ENCODE data around the gene CARM1.

Gene CARM1

DNA sequence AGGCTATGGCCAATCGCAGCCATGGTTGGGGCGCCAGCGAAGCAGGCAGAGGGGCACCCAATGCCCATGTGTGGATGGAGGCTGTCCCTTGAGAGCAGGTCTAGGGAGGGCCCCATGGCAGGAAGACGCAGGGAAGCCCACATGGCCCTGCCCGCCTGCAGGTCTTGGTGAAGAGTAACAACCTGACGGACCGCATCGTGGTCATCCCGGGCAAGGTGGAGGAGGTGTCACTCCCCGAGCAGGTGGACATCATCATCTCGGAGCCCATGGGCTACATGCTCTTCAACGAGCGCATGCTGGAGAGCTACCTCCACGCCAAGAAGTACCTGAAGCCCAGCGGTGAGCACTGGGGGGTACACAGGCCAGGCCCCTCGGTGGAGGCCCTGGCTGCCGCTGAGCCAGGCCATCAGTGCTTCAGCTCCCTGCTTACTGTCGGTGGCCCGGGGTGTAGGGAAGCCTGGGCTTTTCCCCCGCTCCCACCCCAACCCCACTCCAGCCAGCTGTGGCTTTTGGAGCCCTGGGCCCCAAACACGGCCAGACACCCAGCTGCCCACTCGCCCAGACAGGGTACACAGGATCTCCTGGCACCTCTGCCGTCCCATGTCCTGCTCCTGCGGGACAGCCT, 42.5 kb downstream of the CARM1 start:
- no peak for DNase-seq
- TF ChIP-seq, protein P1, sequence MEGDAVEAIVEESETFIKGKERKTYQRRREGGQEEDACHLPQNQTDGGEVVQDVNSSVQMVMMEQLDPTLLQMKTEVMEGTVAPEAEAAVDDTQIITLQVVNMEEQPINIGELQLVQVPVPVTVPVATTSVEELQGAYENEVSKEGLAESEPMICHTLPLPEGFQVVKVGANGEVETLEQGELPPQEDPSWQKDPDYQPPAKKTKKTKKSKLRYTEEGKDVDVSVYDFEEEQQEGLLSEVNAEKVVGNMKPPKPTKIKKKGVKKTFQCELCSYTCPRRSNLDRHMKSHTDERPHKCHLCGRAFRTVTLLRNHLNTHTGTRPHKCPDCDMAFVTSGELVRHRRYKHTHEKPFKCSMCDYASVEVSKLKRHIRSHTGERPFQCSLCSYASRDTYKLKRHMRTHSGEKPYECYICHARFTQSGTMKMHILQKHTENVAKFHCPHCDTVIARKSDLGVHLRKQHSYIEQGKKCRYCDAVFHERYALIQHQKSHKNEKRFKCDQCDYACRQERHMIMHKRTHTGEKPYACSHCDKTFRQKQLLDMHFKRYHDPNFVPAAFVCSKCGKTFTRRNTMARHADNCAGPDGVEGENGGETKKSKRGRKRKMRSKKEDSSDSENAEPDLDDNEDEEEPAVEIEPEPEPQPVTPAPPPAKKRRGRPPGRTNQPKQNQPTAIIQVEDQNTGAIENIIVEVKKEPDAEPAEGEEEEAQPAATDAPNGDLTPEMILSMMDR (IDR thresholded peaks at IDR 0.05; ENCODE audit: low read depth, low read length), result no peak
- Histone ChIP-seq H3K4me3 (ENCODE audit: low read depth, low read length) (no peak overlapping the region), H3K9me3 (ENCODE audit: severe bottlenecking) (no peaks in the 10 kb centered on the region), H3K36me3 (peaks cover 75% of the 10 kb centered on the region), H3K27me3 (ENCODE audit: insufficient read depth, low read depth, severe bottlenecking) (no peaks in the 10 kb centered on the region), H3K27ac (peak overlapping the region; percentile 82)

DNA sequence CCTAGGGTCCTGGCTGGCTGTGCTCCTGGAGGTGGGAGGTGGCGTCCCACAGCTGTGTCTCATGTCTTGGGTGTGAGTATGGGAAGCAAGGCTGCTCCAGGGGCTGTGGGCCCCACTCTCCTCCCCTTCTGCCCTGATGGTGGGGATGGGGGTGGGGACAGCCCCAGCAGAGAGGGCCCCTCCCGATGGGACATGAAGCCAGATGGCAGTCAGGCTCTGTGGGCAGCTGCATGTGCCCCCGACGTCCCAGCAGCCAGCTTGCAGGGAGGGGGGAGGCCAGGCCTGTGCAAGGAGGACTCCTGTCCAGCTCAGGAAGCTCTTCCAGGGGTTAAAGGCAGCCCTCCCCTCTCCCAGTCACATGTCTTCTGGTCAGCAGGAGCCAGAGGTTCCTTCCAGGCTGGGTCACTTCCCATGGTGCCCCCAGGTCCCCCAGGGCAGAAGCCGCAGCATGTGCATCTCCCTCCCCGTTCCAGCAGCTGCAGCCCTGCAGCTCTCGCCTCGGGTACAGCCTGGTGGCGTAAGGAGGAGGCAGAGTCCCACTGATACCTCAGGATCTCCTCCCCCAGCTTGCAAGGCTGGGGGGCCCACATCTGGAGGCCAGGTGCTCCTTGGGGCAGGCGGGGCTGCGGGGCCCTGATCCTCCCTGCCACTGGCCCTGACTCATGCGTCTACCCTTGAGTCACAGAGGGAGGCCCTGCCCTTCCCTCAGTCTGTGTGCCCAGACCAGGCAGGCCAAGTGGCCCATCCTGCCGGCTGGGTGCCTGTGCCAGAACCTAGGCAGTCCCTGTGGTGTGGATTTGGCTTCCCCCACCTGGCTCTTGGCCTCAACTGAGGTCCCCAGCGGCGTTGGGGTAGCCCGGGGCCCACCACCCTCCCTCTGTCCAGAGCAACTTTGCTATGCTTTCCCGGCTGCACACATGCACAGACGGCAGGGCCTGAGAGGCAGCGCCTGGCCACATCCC, 44.1 kb downstream of the CARM1 start:
- Histone ChIP-seq H3K36me3 (peaks cover 78% of the 10 kb centered on the region), H3K27me3 (ENCODE audit: insufficient read depth, low read depth, severe bottlenecking) (no peaks in the 10 kb centered on the region), H3K27ac (peak overlapping the region; percentile 82), H3K9me3 (ENCODE audit: severe bottlenecking) (no peaks in the 10 kb centered on the region), H3K4me3 (ENCODE audit: low read depth, low read length) (no peak overlapping the region)
- TF ChIP-seq, protein P1 (IDR thresholded peaks at IDR 0.05; ENCODE audit: low read depth, low read length), result no peak
- DNase-seq, result peak; percentile 78

DNA sequence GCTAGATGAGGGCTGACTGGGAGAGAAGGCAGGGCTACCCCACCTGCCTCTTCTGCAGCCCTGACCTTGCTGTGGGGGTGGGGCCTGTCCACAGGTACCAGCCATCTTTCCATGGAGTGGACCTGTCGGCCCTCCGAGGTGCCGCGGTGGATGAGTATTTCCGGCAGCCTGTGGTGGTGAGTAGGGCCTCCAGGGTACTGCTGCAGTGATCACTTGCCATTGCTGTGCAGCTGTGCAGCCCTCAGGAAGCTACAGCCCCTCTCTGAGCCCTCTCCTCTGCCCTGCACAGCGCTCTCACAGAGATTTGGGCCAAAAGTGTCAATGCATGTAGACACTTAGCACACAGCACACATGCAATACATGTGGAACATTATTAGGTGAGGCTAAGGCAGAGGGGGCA, 45.2 kb downstream of the CARM1 start:
- Histone ChIP-seq H3K4me3 (ENCODE audit: low read depth, low read length) (no peak overlapping the region), H3K27ac (no peak overlapping the region; the same call in 1 of the 2 replicates), H3K9me3 (ENCODE audit: severe bottlenecking) (no peaks in the 10 kb centered on the region), H3K27me3 (ENCODE audit: insufficient read depth, low read depth, severe bottlenecking) (no peaks in the 10 kb centered on the region), H3K36me3 (peaks cover 82% of the 10 kb centered on the region)
- DNase-seq, result no peak
- TF ChIP-seq, protein P1 (IDR thresholded peaks at IDR 0.05; ENCODE audit: low read depth, low read length), result no peak

DNA sequence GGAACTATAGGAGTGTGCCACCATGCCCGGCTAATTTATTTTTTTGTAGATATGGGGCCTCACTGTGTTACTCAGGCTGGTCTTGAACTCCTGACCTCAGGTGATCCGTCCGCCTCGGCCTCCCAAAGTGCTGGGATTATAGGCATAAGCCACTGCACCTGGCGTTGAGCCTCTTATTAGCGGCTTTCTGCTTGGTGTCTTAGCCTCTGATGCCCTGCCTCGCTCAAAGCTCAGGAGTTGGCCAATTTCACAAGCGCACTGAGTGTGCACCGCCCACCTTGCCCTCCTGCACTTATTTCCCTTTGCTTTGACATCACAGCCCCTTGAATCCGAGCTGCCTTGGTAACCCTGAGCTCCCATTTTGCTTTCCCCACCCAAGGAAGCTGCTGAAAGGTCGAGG, 47.0 kb downstream of the CARM1 start:
- Histone ChIP-seq H3K27me3 (ENCODE audit: insufficient read depth, low read depth, severe bottlenecking) (no peaks in the 10 kb centered on the region), H3K27ac (peak overlapping the region; percentile 85), H3K9me3 (ENCODE audit: severe bottlenecking) (no peaks in the 10 kb centered on the region), H3K4me3 (ENCODE audit: low read depth, low read length) (no peak overlapping the region), H3K36me3 (peaks cover 83% of the 10 kb centered on the region)
- TF ChIP-seq, protein P1 (IDR thresholded peaks at IDR 0.05; ENCODE audit: low read depth, low read length), result no peak
- peak; percentile 92 for DNase-seq

DNA sequence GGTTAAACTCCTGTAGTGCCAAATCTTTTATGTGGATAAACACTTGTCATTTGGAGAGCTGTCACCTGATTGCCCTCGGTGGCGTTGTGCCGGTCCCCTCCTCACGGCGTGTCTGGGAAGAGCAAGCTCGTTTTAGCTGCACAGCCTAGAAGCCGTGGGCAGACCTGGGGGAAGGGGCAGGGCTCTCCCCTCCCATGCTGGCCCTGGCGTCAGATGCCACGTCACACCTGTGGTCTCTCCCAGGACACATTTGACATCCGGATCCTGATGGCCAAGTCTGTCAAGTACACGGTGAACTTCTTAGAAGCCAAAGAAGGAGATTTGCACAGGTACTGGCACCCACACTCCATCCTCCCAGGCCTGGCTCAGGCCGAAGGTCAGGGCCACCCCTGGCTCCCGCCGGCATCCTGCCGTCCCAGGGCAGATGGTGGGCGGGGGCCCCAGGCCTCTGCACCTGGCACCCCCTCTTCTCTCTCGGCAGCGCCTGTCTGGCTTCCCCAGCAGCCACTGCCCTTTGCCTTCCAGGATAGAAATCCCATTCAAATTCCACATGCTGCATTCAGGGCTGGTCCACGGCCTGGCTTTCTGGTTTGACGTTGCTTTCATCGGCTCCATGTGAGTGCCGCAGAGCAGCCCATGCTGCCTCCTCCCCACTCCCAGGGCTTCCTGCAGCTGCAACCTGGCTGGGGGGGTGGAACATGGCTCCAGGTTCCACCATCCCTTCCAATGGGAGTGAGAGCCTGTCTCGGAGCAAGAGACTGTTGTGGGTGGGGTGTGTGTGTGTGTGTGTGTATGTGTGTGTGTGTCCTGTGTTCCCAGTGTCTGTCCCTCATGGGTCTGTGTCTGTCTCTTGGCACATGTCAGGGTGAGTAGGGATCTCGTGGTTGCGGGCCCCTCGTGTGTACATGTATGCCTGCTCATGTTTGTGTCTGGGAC, 48.3 kb downstream of the CARM1 start:
- no peaks in the 10 kb centered on the region for H3K9me3 ChIP-seq (ENCODE audit: severe bottlenecking)
- H3K36me3 ChIP-seq, result peaks cover 84% of the 10 kb centered on the region
- peak overlapping the region; percentile 85 for H3K27ac ChIP-seq
- H3K4me3 ChIP-seq (ENCODE audit: low read depth, low read length), result no peak overlapping the region
- DNase-seq, result no peak
- TF ChIP-seq, protein P1 (IDR thresholded peaks at IDR 0.05; ENCODE audit: low read depth, low read length), result no peak
- H3K27me3 ChIP-seq (ENCODE audit: insufficient read depth, low read depth, severe bottlenecking), result no peaks in the 10 kb centered on the region
